ENCODE data around the gene UBA52.

DNA sequence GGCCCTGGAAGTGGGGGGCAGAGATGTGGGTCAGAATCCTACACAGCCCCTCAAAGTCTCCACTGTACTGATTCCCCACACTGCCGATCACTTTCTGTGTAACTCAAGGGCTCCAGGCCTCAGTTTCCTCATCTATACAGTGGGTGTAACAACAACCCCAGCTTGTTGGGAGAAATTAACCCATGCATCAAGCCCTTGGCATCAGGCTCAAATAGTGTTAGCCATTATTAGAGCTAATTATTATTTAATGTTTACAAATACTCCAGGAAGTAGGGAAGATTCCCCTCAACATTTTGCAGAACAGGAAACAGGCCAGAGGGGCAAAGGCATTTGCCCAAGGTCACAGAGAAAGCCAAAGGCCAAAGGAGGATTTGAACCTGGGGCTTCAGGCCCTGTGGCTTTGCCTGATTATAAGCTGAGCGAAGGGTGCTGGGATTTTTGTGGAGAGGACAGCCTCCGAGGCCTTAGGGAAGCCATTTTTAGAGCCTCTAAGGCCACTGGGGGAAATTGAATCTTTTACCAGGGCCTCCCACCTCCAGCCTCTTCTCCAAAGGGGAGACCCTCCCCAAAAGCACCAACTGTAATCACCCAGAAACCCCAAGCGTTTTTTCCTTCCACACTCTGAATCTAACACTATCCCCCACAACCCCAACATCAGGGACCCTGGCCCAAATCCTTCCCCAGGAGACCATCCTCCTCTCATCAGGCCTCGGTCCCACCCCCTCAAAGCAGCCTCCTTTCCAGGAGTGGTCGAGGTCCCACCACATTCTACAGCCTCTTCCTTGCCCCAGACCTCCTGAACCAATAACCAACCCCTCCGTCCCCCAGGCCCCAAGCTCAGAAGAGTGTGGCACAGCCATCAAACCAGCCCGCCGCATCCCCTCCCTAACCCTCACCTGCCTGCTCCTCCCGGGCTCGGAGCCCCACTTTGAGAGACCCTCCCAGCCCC lies 29.4 kb upstream of the UBA52 start:
- no peak for TF ChIP-seq SP1 (IDR thresholded peaks at IDR 0.05)
- no peak for TF ChIP-seq L3MBTL2 (conservative IDR thresholded peaks at IDR 0.05)

All from HEK293T (cell line).